HCT116 (cell line): ENCODE data around the gene GSG1L.

ENCODE experiments used
- CEBPB ChIP-seq: IDR thresholded peaks from 2 replicates; pipeline ENCODE4 v1.6.1; 2012; ENCODE audit warnings: low read depth
- CTCF ChIP-seq, 3 experiments: fragments of 200-600 bp in 1 of 3; sonication (generic) in 1 of 3; IDR thresholded peaks in 2 of 3; conservative IDR thresholded peaks in 1 of 3; 2 replicates each; pipeline ENCODE4 v1.5.1; 2012 to 2017; ENCODE audit warnings: low read depth in 2 of 3, low read length in 2 of 3, antibody characterized with exemption in 1 of 3, borderline replicate concordance in 1 of 3, control low read depth in 1 of 3, mild to moderate bottlenecking in 1 of 3, mixed read lengths in 1 of 3, mixed run types in 1 of 3, moderate library complexity in 1 of 3; ENCODE audit not compliant: insufficient read depth in 1 of 3
- EZH2 ChIP-seq: fragments of 200-600 bp; sonication (generic); IDR thresholded peaks from 2 replicates; pipeline ENCODE4 v1.6.1; 2017; ENCODE audit warnings: antibody characterized with exemption, mixed run types
- POLR2AphosphoS5 ChIP-seq: IDR thresholded peaks from 2 replicates; pipeline ENCODE4 v1.6.1; 2011; ENCODE audit warnings: mild to moderate bottlenecking, low read depth, low read length, moderate library complexity
- RAD21 ChIP-seq: IDR thresholded peaks from 2 replicates; pipeline ENCODE4 v1.6.1; 2012; ENCODE audit warnings: low read depth, mild to moderate bottlenecking
- REST ChIP-seq: IDR thresholded peaks from 2 replicates; pipeline ENCODE4 v1.6.1; 2012; ENCODE audit warnings: low read depth
- YY1 ChIP-seq: IDR thresholded peaks from 2 replicates; pipeline ENCODE4 v1.6.1; 2011; ENCODE audit warnings: low read length, low read depth, moderate library complexity, mild to moderate bottlenecking; ENCODE audit not compliant: insufficient replicate concordance; ENCODE audit errors: extremely low read depth

GRCh38 chr16:28098171-28098958 lies 34.9 kb upstream of the GSG1L start:
- TF ChIP-seq YY1, result no peak
- no peak for TF ChIP-seq EZH2
- TF ChIP-seq CEBPB, result no peak
- no peak for TF ChIP-seq RAD21
- TF ChIP-seq POLR2AphosphoS5, result no peak
- no peak for TF ChIP-seq CTCF (IDR thresholded peaks at IDR 0.05 in 2 of 3, conservative IDR thresholded peaks at IDR 0.05 in 1 of 3; ENCODE audit: borderline replicate concordance in 1 of 3, insufficient read depth in 1 of 3, low read depth in 2 of 3, low read length in 2 of 3)
- no peak for TF ChIP-seq REST
